Heart left ventricle (tissue), 13 donors: ENCODE measurements around the gene KICS2.

ENCODE experiments used
- POLR2A ChIP-seq, 2 donors: fragments of 450-650 bp; IDR thresholded peaks; one replicate each; pipeline ENCODE4 v1.6.1; 2017; ENCODE audit warnings: antibody characterized with exemption in 2 of 2, mild to moderate bottlenecking in 2 of 2, moderate library complexity in 2 of 2
- TF ChIP-seq, protein P1 (sequence below), 12 donors: fragments of 200-600 bp; sonication (generic) in 4 of 12; IDR thresholded peaks; one replicate each; pipeline versions ENCODE4 v1.5.0 to v1.8.0; 2018 to 2022; ENCODE audit warnings: antibody characterized with exemption in 12 of 12, mild to moderate bottlenecking in 5 of 12
- donor health status: ischemic (EF 13 %, LVEDD 7.1; RV severe dilation, severe dysfunction).
- donor health status: DM: no; HTN: yes; CAD: no.
- donor health status: DM: no; HTN: no; CAD: no.
- donor health status: ischemic (EF 25% LVEDD 6.9; RV normal size, moderate dysfunction).
- donor health status: ischemic (EF 25% LVEDD 5.7; RV mildly dilated, moderate dysfunction).
- donor health status: ischemic (EF 35%, LVEDD 5.7; RV mildly dilated, moderate dysfunction).
- donor health status: nonischemic (EF 11% LVEDD 7.7; RV severe dilation, severe dysfunction).
- donor health status: DM: yes; HTN: yes; CAD: no.
- donor health status: PGD.
- donor health status: ischemic (EF 29% LVEDD 5.4; RV normal size, mild dysfunction).
- donor health status: nonischemic (EF 23%, LVEDD 6.1; RV moderate dilation, normal function).

DNA sequence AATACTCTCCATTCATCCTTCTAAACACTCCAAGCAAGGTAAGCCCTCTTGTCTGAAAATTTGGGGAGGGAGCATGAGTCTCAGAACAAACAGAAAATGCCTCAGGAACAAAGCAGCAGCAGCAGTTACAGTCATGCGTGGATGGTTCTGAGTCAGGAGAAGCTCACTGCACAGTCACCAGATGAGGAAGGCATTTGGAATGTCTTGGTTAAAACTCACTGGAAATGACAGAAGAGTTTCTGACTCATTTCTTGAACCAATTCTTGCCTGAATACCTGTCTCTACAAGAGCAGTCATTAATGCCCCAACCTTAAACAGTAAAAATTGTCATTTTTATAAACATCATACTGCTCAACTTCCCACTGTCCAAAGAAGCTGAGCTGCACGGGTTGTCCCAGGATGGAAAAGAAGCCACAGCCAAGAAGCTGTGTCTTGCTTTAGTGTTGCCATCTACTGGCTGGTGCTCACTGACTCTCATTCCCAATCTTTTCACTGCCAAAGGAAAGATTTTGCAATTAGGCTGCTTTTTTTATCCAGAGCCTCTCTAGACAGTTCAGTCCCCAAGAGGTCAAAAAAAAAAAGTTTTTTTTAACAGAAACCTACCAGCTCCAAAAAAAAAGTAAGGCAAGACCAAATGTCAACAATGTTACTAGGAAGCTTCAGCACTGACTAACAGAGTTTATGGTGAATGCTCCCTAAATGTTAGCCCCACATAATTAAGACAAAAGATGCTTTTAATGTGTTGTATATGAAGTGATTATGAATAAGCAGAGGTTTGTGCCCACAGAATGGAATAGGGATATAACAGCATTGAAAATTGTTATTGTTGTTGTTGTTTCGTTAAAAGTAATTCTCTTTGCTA is 40.4 kb downstream of the KICS2 start:
- TF ChIP-seq, protein P1, sequence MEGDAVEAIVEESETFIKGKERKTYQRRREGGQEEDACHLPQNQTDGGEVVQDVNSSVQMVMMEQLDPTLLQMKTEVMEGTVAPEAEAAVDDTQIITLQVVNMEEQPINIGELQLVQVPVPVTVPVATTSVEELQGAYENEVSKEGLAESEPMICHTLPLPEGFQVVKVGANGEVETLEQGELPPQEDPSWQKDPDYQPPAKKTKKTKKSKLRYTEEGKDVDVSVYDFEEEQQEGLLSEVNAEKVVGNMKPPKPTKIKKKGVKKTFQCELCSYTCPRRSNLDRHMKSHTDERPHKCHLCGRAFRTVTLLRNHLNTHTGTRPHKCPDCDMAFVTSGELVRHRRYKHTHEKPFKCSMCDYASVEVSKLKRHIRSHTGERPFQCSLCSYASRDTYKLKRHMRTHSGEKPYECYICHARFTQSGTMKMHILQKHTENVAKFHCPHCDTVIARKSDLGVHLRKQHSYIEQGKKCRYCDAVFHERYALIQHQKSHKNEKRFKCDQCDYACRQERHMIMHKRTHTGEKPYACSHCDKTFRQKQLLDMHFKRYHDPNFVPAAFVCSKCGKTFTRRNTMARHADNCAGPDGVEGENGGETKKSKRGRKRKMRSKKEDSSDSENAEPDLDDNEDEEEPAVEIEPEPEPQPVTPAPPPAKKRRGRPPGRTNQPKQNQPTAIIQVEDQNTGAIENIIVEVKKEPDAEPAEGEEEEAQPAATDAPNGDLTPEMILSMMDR (IDR thresholded peaks at IDR 0.05), result peak; percentile 46 to 76 (median 66)
- TF ChIP-seq POLR2A (IDR thresholded peaks at IDR 0.05), result no peak
